ENCODE data around the gene MOGAT2. TPM values are rescaled to one million over a fixed set of nuclear protein-coding genes. Genes with fewer than 3 reads are reported as not detected.

MOGAT2 gene
- total RNA-seq, 1 experiment from 2014 or later, result 0.12 TPM

GRCh38 chr11:75771646-75772410 lies 54.2 kb downstream of the MOGAT2 start:
- Histone ChIP-seq H3K9me3 (ENCODE audit: control insufficient read depth in 1 of 2, insufficient read depth in 1 of 2, low read depth in 1 of 2, low read length in 2 of 2) (no peaks in the 10 kb centered on the region), H3K27me3 (ENCODE audit: insufficient read depth, low read length) (peaks cover 6% of the 10 kb centered on the region; the same call in 1 of the 2 replicates), H2AFZ (ENCODE audit: low read depth, low read length, poor library complexity, severe bottlenecking) (no peak overlapping the region), H3K27ac (ENCODE audit: low read depth, low read length) (no peak overlapping the region), H3K4me3 (replicated peaks in 1 of 2; ENCODE audit: low read depth in 1 of 2, low read length in 2 of 2) (no peak overlapping the region), H3K79me2 (ENCODE audit: insufficient read depth, low read length) (no peaks in the 10 kb centered on the region), H4K20me1 (ENCODE audit: insufficient read depth) (no peaks in the 10 kb centered on the region), H3K4me2 (ENCODE audit: low read length) (no peak overlapping the region), H3K9ac (ENCODE audit: low read length) (no peak overlapping the region), H3K36me3 (ENCODE audit: control insufficient read depth in 1 of 2, insufficient read depth in 2 of 2, low read length in 2 of 2) (no peaks in the 10 kb centered on the region), H3K9me2 (ENCODE audit: insufficient read depth) (no peaks in the 10 kb centered on the region), H3K4me1 (ENCODE audit: control insufficient read depth in 1 of 2, insufficient read depth in 2 of 2, low read length in 2 of 2) (peaks cover 9 to 18% of the 10 kb centered on the region in 2 experiments)
- ChIA-PET CTCF (no interaction called here), RAD21 (ENCODE audit: low non-redundant PET in 1 of 2, low total read pairs in 2 of 2, uncharacterized antibody in 2 of 2, unreplicated experiment in 2 of 2) (no interaction called here), POLR2A (no interaction called here)
- ATAC-seq (no peak), DNase-seq (ENCODE audit: low read depth, low spot score) (no peak)
- intact Hi-C loops (cut with micrococcal nuclease), result no loop called here
- no TSS peak for BruUV-seq (replicated peaks)
- TF ChIP-seq EGR1 (IDR thresholded peaks at IDR 0.05; ENCODE audit: low read depth) (no peak), FOSL1 (IDR thresholded peaks at IDR 0.05; ENCODE audit: low read depth) (no peak), YY1 (IDR thresholded peaks at IDR 0.05; ENCODE audit: extremely low read depth, insufficient replicate concordance, low read depth, low read length) (no peak), POLR2A (IDR thresholded peaks at IDR 0.05; ENCODE audit: borderline replicate concordance, extremely low read depth, insufficient read depth, insufficient read length) (no peak), ATF3 (IDR thresholded peaks at IDR 0.05) (no peak), ELF1 (IDR thresholded peaks at IDR 0.05; ENCODE audit: borderline replicate concordance, low read depth) (no peak)
- TF ChIP-seq, protein P1, sequence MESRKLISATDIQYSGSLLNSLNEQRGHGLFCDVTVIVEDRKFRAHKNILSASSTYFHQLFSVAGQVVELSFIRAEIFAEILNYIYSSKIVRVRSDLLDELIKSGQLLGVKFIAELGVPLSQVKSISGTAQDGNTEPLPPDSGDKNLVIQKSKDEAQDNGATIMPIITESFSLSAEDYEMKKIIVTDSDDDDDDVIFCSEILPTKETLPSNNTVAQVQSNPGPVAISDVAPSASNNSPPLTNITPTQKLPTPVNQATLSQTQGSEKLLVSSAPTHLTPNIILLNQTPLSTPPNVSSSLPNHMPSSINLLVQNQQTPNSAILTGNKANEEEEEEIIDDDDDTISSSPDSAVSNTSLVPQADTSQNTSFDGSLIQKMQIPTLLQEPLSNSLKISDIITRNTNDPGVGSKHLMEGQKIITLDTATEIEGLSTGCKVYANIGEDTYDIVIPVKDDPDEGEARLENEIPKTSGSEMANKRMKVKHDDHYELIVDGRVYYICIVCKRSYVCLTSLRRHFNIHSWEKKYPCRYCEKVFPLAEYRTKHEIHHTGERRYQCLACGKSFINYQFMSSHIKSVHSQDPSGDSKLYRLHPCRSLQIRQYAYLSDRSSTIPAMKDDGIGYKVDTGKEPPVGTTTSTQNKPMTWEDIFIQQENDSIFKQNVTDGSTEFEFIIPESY (IDR thresholded peaks at IDR 0.05; ENCODE audit: extremely low read depth, insufficient replicate concordance, low read length), result no peak
- TF ChIP-seq, protein P2, sequence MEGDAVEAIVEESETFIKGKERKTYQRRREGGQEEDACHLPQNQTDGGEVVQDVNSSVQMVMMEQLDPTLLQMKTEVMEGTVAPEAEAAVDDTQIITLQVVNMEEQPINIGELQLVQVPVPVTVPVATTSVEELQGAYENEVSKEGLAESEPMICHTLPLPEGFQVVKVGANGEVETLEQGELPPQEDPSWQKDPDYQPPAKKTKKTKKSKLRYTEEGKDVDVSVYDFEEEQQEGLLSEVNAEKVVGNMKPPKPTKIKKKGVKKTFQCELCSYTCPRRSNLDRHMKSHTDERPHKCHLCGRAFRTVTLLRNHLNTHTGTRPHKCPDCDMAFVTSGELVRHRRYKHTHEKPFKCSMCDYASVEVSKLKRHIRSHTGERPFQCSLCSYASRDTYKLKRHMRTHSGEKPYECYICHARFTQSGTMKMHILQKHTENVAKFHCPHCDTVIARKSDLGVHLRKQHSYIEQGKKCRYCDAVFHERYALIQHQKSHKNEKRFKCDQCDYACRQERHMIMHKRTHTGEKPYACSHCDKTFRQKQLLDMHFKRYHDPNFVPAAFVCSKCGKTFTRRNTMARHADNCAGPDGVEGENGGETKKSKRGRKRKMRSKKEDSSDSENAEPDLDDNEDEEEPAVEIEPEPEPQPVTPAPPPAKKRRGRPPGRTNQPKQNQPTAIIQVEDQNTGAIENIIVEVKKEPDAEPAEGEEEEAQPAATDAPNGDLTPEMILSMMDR (IDR thresholded peaks at IDR 0.05 in 2 of 3, conservative IDR thresholded peaks at IDR 0.05 in 1 of 3; ENCODE audit: borderline replicate concordance in 1 of 3, insufficient read depth in 1 of 3, low read depth in 2 of 3, low read length in 2 of 3), result no peak
